Activated CD4-positive, CD25-positive, alpha-beta regulatory T cell treated with anti-CD3 and anti-CD28 coated beads, Interleukin-2, amount 50 U/mL, for 72 hours (primary cell): ENCODE measurements around the gene OLFM1.

Source experiments
- DNase-seq: peaks from one replicate; pipeline ENCODE4 v3.0.0; 2021

OLFM1 gene

DNA sequence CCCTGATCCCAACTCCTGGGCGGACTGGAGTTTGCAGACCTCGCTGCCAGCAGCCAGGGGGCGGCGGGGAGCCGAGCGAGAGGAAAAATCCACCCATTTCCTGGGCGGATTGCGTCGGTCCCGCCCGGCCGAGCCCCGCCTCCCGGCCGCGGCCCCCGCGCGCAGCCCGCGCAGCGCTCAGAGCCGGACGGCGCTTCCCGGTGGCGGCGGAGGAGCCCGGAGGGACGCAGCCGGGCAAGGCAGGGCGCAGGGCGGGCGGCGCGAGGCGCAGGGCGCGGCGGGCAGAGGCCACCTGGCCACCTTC, at the start of gene OLFM1:
Gene OLFM1, plus strand, starts transcription at position 180 of the 304 bp plus-strand sequence. CDS start 322 bp downstream, outside the sequence.
- no peak for DNase-seq

DNA sequence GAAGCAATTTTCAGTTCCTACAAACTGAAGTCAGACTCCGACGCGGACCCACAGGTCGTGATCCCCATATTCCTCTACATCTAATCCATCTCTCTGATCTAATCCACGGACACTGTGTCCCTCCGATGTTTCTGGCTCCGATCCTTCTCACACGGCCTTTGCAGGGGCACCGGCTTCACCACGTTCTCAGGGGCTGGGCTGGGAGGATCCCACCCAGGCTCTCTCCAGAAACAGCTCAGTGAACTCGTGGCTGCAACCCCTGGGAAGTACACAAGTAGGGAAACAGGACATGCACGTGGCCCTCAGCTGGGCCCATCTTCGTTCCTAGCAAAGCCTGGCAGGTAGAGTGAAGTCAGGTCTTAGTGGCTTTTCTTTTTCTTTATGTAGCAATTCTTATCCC, 49.1 kb upstream of the OLFM1 start:
- no peak for DNase-seq

DNA sequence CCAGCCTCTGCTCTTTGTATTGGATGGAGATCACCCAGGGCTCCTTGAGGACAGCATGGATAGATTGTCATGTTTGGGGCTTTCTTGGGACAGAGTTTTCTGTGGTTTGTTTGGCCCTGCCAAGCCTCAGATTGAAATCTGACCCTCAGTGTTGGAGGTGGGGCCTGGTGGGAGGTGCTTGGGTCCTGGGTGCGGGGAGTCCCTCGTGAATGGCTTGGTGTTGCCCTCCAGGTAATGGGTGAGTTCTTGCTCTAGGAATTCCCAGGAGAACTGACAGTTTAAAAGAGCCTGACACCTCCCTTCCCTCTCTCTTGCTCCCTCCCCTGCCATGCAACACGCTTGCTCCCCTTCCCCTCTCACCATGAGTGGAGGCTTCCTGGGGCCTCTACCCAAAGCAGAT, 48.6 kb upstream of the OLFM1 start:
- DNase-seq: no peak

DNA sequence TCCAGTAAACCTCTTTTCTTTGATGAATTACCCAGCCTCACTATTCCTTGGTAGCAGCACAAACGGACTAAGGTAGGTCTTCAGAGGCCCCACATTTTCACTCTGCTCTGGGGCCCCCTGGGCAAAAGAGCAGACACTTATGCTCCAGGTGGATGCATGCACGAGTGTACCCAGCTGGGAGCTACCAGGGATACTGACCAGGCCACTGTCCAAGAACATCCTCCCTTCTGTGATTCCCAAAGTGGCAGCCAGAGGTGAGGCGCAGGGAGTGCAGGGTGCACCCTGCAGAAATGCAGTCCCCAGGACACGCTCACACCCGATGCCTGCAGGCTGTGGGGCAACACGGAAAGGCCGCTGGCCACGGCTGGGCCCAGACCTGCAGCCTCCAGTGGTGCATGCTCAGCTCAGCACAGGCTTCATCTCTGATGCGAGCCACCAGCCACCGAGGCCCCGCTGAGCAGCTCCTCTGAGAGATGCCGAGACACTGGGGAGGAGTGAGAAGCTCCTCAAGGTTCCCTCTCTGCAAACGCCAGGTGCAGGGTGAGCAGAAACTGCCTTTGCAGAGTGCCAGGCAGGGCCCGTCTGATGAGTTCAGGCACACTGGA, 48.1 kb upstream of the OLFM1 start:
- no peak for DNase-seq

DNA sequence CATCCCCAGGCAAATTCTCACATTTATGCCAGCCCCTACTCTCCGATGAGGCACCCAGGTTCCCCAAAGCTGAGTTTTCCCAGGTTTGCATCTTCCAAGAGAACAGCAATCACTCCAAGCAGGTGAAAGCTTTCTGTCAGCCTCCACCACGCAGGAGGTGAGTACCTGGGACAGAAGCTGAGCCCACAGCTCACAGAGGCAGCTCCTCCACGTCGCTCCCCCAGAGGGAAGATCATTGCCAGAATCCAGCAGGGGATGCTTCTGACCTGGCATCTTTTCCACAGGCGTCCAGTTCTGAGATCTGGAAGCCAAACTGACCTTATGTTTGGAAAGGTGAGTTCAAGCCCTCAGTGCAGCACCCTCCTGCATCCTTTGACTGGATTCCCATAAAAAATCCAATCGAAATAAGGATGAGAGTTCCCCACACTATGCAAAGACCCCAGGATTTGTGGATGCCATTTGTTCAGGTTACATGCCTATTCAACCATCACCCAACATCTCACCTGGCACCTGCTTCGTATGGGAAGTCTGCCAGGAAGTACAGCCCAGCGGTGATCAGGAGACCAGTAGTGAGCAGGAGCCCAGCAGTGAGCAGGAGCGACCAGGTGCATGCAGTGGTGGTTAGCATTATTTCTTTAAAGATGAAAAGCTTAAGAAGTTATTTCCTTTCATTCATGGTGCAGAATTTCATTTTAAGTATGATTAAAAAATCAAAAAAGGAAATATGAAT, 47.4 kb upstream of the OLFM1 start:
- no peak for DNase-seq

DNA sequence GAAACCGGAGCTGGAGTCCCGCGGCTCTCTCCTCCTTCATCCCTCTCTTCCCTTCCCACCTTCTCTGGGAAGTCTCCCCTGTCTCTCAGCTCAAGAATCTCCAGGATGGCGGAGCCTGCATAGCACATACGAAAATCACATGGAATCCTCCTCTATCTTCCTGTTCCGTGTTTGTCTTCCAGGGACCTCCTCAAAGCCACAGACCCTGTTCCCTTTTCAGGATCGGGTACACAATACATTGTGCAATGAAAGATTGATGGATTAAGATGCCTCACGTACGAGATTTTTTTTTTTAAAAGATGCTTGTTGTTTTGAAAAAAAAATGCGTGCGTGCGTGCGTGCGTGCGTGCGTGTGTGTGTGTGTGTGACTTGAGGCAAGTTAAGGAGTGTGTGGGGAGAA, 46.6 kb upstream of the OLFM1 start:
- no peak for DNase-seq

DNA sequence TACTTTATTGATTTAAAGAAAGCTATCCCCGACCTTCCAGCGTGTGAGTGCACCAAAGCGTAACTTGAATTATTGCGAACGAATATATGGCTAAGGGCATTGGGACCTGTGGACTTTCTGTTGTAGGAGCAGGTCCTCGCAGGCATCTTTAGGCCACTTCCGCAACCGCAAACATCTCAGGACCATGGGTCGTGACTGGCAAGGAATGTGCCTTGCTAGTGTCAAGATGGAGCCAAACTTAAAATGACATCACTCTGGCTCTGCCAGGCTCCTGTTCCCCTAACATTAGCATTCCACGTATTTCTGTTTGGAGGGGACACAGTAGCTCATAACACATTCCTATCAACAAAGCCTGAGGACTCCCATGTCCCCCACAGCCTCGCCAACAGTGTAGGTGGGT, 44.1 kb upstream of the OLFM1 start:
- DNase-seq: no peak

DNA sequence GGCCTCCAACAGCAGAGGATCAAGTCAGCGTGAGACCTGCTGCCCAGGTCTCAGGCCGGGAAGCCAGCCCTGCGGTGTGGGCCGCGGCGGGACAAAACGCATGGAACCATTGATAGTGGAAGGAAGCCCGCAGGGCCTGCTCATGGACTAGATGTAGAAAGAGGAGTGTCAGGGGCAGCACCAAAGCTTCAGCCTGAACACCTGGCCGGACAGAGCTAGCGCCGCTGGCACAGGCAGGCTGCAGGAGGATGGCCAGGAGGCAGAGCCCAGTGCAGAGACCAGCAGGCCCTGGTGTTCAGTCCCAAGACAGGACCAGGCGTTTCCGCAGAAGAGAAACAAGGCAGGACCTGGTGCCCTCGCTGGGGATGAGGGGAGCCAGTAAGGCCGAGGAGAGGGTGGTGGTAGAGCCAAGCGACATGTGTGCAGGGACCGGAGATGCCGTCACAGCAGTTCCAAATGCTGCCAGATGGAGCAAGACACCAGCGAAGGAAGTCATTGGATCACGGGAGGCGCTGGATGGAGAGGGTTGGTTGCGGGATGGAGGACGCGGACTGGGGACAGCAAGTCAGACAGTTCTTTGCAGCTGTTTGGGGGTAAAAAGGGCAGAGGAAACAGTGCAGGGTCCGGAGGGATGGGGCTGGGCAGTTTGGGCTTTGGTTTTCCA, 42.1 kb upstream of the OLFM1 start:
- no peak for DNase-seq

DNA sequence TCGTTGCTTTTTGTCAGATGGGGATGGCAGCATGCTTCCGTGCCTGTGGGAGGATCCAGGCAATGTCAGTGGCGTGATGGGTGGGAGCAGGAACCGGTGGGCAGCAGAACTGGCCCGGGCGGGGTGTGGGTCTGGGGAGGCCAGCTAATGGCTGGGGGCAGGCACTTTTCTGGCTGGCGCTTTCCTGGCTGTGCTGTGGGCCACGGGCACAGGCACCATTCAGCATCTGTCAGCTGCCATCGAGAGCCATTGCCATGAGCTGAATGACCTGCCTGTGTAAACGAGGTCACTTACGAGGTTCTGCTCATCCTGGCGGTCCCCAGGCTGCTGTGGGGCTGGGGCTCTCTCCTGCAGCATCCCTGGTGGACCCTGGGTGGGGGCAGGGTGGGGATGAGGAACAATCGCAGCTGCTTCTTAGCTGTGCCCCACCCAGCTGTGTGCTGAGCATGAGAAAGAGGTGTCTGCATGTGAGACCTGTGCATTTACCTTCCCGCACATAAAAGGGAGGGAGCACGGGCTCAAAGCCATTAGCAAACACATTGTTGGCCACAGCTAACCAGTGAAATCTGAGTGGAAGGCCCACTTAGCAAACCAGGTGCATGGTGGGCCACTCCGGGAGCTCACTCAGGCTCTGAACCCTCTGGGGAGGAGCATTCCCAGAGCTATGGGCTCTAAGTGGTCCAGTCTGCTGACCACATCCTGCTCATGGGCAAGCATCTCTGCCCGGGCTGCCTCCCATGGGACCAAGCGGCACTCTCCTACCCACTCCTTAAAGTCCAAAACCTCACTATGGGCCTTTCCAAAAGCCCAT, 41.3 kb upstream of the OLFM1 start:
- DNase-seq: no peak

DNA sequence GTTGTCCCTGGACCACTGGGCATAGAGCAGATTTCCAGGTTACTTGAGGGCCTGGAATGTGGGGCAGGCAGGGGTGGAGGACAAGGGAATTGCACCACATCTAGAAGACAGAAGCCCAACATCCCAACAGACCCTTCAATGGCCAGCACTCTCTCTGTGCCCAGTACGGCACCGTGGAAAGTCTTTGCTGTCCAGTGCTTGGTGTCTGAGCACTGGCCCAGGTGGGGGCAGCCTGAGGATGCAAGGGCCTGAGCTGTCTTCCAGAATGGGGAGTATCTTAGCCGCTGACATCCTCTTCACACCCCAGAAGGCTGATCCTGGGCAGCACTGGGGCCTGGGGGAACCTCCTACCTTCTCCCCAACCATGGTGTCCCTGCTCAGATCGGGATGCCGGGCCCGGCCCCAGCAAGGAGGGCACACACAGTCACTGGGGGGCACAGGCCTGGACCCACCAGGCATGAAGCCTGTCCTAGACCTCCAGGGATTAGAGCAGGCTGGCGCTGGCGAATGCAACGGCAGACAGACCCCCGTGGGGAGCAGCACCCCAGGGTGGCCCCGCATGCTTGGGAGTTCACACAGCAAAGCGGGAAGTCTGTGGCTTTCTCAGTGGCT, 40.6 kb upstream of the OLFM1 start:
- DNase-seq: no peak

DNA sequence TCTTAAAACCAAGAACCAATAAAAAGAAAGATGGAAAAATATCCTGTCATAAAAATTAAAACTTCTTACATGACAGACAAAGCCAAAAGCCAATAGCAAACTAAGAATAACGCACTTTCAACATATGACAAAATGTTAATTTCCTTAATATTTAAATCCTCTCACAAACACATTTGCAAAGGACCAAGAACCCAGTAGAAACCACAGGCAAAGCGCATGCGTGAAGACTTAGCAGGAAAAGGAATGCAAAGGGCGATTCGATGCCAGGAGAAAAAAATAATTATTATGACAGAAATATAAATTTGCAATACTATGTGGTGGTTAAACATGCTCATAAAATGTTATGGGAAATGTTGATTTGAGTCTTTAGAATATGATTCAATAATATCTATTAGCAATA, 39.9 kb upstream of the OLFM1 start:
- DNase-seq: no peak

DNA sequence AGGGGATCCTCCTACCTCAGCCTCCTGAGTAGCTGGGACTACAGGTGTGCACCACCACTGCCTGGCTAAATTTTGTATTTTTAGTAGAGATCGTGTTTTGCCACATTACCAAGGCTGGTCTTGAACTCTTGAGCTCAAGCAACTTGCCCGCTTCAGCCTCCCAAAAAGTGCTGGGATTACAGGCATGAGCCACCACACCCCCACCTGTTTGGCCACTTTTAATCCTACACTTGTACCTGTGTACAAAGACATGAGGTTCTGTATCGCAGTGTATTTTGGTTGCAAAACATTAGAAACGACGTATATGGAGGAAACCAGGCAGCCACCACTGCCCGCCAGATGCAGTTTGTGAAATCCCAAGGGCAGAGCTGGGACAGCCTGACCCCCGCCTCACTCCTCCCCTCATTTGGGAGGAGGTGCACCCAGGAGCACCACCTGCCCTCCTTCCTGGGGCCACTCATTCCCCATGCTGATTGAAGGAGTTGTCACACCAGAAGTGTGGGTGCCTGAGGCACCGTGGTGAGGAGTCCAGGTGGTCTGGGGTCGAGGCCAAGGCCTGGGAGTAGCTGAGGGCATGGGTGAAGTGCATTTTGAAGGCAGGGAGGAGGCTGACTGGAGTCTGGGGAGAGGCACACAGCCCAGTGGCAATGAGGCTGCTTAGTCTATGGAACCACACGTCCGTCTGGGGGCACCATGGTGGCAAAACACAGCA, 39.3 kb upstream of the OLFM1 start:
- no peak for DNase-seq

DNA sequence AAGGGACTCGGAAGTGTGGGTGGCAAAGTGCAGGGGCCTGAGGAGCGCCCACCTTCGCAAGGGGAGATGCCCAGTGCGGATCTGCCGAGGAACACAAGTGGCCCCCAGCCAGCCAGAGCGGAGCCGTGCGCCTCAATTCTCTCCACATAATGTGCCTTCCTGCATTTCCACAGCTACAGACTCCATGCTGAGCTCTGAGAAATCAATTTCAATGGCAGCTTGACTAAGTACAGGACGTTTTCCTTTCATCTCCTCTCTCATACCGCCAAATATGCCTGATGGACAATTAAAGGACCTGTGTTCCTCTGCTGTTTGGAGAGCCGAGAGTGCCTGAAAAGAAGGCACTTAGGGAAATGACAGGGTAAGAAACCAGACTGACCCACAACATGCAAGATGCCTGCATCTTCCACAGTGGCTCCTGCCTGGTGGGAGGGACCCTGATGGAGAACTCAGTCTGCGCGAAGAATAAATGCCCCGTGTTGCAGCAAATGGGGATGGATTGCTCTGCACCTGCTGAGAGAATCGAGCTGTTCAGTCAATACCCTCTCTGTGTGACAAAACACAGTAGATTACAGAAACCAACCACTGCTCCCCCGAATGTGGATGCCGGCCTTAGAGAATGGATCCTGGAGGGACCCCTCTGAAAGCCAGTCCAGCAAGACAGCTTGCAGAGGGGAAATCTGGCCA, 38.6 kb upstream of the OLFM1 start:
- no peak for DNase-seq

DNA sequence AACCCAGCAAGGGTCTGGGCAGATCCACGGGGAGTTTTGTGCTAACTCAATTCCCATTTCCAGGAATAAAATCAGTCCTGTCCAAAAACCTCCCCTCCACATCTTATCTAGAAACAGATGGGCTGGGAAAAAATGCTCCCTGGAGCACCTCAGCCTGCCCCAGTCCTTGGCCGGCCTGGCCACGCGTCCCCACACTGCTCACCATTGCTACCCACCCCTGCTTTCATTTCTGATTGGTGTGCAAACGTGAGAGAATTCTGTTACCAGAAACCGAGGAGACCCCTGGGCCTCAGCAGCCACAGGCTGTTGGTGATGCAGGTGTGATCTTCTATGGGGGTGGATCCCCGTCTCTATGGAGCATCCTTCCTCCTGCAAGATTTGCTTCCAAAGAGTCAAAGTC, 38.0 kb upstream of the OLFM1 start:
- DNase-seq: no peak

DNA sequence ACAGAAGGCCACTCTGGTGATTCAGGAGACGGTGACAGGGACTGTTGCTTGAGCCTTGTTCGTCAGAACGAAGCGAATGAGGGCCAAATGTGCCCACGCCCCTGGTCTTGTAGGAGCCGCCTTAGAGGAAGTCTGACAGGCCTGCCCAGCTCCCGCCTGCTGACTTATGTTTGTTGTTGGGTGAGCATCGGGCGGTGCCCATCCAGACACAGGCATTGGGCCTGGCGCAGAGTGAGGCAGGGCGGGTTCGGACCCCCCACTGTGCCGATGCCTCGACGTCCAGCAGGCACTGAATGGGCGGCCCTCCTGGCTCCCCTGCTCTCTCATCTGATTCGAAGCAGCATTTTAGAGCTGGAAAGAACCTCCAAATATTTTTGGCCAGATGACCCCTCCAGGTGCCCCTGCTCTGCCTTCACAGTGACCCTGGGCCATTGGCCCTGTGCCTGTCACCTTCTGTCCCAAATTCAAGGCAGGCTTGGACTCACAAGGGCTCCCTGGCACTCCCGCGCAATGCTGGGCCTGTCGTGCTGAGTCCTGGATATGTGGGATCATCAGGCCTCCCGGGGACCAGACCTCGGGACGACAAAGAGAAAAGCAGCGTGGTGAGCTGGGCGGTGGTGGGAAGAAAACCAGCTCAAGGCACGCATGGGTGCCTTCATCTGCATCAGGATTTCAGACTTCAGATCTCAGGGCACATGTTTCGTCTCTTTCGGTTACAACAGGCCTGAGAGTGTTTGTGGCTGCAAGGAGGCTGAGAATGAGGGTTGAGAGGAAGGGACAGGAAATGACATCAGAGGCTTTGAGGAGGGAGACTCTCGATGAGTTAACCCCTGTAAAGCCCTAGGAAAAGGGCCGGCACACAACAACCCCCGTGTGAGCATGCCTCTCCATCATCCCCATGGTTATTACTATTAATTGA, 37.1 kb upstream of the OLFM1 start:
- no peak for DNase-seq

DNA sequence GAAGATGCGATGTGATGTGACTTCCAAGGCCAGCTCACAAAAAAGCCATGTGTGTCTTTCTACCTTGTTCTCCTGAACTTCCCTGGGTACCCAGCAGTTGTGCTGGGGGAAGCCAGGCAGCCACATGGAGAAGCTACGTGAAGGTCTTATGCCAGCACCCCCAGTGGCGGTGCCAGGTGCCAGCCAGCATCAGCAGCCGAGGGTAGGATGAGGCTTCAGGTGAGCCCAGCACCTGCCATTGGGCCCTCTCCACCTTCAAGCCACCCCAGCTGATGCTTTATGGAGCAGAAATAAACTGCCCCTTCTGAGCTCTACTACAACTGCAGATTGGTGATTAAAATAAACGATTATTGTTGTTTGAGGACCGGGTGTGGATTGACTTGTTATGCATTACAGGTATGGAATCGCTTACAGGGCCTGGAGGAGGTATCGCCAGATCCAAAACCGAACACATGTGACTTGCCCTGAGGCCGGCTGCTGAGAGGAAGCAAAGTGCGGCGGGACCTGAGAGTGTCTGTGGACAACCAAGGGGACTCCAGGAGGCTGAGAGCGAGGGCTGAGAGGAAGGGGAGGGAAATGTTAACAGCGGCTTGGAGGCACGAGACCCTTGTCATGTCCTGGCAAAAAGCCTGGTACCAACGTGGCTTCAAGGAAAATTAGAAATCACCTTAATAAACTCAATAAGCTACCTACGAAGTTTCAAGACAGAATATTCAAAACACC, 36.0 kb upstream of the OLFM1 start:
- no peak for DNase-seq

DNA sequence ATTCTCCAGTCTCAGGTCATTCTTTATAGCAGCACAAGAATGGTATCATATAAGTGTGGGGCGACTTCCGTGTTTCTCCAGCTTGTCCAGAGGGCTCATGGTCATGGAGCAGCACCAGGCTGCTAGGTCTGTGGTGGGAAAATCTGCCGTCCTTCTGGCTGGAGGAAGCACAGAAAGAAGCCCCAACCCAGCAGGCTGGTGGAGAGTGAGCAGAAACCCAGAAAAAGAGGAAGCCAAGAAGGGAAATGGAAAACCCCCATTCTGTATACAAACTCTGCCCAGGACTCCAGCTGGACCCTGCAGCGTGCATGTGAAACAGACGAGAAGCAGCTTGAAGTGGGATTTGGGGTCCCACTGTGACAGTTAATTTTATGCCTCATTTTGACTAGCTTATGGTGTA, 34.3 kb upstream of the OLFM1 start:
- no peak for DNase-seq

DNA sequence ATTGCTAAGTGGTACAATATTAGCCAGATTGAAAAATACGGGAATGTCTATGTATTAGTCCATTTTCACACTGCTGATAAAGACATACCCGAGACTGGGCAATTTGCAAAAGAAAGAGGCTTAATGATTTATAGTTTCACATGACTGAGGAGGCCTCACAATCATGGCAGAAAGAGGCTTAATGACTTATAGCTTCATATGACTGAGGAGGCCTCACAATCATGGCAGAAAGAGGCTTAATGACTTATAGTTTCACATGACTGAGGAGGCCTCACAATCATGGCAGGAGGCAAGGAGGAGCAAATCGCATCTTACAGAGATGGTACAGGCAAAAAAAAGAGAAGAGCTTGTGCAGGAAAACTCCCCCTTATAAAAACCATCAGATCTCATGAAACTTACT, 32.3 kb upstream of the OLFM1 start:
- no peak for DNase-seq

DNA sequence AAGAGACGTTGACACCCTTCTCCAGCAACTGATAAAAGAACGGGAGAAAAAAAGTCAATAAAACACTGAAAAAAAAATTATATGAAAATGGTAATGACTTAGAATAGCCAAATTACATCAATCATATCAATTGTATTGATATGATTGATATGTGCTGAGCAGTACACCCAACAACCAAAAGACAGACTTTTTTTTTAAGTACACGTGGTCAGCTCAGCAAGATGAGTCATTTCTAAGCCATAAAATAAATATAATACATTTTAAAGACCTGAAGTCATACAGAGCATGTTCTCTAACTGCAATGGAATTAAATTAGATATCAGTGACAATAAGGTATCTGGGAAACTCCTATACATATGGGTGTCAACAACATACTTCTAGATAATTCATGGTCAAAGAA, 30.9 kb upstream of the OLFM1 start:
- no peak for DNase-seq

DNA sequence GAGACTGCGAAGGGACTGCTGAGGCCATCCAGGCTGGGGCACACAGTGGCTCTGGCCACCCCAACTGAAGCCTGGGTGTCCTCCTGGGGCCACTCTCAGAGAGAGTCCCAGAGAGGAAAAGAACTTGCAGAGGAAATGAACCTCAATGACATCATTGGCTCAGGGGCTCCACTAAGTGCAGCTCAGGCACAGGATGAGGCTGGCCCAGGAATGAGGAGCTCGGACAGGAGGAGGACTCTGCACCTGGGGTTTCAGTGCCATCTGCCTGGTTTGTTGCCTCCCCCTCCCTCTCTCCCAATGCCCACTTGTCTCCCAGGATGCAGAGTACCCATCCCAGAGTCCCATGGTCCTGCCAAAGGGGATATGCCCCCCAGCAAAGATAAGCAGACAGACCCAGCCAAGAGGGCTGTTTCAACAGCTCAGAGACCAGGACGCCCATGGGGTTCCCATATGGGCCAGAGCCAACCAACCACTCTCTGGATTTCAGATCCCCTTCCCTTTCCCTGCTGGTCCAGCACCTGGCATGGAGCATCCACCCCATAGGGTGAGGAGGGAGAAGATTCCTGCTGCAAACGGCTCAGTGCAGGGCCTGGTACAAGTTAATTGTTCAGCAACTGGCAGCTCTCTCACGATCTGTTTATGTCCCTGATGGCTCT, 26.9 kb upstream of the OLFM1 start:
- no peak for DNase-seq
